ENCODE measurements around the gene ATP6V1C2.
A peak's percentile ranks its signal among the peaks of the same experiment; 100 is the strongest.
"Not testable (repeated sequence)": the region's sequence is repeated elsewhere in the genome, so short reads cannot be mapped to it uniquely, and the experiment has no call there.

The ATP6V1C2 gene

DNA sequence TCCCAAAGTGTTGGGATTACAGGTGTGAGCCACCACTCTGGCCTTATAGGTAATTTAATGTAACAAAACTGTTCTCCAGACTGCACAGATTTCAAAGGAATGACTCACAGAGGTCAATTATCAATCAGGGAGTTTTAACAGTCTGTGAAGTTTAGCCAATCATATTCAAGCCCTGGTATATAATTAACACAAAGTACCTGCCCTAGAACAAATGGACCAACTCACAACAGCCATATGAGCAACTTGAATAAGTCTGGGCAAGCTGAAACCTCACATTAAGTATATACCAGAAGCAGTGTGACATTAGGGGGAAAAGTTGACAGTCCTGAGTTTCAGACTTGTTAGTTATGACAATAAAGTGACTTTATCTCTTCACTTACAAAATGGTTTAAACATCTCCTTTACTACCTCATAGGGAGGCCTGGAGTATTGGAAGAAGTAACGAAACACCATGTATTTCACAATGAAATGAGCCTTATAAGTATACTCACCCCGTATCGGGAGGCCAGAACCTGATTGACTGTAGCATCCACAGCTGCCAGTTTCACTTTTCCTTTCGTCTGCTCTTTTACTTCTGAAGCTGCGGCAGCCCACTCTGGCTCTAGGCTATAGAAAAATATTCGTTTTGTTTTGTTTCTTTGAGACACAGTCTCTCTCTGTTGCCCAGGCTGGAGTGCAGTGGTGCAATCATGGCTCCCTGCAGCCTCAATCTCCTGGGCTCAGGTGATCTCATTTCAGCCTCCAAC lies 69.0 kb downstream of the ATP6V1C2 start:
- no peak for DNase-seq

GRCh38 chr2:10792001-10792634 lies 70.7 kb downstream of the ATP6V1C2 start:
- no peak for DNase-seq

DNA sequence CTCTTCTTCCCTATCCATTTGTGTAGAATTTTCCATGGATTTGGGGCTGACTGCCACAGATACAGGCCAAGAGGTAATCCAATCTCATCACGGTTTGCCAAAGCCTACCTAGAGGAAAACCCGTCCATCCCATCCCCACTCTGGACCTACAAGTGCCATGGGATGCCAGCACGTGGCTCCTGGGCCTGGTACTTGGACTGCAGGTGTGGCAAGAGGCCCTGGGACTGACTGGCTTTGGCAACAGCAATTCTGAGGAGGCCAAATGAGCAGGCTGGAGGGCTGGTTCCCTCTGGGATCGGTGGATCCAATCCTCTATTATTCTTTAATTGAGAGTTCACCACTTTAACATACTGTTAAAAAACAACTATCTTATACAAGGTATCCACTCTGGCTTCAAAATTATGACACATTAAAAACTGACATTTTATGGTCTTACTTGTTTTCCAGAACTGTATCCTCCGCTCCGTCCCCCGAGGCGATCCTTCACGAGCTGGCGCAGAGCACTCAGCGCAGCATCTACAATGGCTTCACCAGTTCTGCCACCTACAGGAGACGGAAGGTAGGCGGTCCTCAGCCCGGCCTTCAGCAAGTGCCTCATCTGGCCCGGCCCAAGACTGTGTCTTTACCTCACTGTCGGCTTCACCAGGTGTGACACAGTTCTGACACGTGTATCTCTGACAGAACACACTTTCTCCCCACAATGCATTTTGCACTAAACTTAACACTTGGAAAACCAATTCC lies 71.4 kb downstream of the ATP6V1C2 start:
- DNase-seq: no peak

GRCh38 chr2:10793816-10794215 lies 72.4 kb downstream of the ATP6V1C2 start:
- no peak for DNase-seq

DNA sequence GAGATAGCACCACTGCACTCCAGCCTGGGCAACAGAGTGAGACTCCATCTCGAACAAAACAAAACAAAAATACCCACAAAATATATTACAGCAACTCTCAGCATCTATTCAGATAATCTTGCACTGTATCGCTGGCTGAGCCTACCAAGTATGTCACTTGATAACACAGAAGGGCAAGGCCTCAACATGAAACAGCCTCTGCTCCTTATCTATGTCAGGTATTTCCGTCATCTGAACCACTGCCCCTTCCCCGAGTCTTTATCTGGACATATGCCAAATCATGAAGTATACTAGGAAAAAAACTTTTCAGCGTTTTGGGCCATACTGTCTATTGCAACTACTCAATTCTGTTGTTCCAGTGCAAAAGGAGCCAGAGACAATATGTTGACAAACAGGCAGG lies 73.4 kb downstream of the ATP6V1C2 start:
- DNase-seq: no peak

- no peak for DNase-seq
These were observed 74.1 kb downstream of the ATP6V1C2 start for GRCh38 chr2:10795508-10796046.

DNA sequence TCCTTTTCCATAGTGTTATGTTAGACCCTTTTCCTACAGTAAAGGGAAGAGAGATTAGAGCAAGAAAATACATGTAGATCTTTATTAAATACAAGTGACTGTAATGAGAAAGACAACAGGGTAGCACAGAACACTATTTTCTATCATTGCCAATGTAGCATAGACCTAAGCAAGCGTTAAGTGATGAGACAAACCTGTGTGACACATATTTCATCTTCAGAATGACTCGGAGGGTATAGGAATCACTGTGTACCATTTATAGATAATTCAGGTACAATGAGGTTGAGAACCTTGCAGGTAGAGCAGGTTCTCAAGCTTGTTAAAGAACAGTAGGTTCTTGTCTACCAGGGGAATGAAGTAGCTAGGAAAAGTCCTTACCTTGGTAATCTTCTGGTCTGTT lies 75.3 kb downstream of the ATP6V1C2 start:
- DNase-seq: no peak

DNA sequence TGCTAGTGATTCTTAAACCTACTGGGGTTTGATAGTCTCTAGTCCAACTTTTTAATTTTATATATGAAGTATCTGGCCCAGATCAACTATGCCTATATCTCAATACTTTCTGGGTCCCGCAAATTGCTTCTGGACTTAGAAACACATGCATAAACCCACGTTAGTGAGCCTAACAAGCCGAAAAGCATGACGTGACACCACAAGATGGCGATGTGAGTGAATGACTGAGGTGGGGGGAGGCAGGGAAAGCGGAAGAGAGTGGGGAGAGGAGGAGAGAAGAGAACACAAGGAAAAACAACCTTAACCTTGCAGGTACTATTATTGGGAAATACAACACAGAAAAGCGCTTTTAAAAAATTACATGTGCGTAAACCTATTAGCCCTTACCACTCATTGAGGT lies 77.4 kb downstream of the ATP6V1C2 start:
- DNase-seq: no peak

DNA sequence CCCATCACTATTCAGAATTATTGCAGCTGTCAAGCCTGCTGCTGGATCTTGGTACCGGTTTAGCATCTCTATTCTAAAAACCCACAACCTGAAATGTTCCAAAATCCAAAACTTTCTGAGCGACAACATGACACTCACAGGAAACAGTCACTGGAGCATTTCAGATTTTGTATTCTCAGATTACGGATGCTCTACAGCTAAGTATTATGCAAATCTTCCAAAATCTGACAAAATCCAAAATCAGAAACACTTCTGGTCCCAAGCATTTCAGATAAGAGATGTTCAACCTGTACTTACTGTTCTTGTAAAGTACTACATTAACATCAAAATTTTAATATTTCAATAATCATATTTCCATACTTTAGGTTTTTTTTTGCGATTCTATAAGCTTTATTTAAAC lies 78.7 kb downstream of the ATP6V1C2 start:
- no peak for DNase-seq

DNA sequence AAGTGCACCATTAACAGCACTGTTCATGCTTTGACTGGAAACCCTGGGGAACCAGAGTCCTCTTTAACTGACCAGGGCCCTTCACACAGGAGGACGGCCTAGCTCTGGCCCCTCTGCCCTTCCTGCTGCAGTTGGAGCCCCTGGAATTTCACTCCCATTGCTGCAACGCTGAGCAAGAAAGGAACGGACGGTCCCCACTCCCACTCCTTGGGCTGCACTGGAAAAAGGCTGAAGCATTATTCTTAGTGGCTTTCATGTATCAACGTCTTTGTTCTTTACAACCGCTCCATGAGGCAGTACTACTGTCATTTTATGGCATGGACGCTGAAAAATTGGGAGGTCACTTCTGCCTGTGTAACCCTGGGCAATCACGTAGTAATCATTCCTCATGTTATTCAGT lies 81.2 kb downstream of the ATP6V1C2 start:
- DNase-seq: no peak

DNA sequence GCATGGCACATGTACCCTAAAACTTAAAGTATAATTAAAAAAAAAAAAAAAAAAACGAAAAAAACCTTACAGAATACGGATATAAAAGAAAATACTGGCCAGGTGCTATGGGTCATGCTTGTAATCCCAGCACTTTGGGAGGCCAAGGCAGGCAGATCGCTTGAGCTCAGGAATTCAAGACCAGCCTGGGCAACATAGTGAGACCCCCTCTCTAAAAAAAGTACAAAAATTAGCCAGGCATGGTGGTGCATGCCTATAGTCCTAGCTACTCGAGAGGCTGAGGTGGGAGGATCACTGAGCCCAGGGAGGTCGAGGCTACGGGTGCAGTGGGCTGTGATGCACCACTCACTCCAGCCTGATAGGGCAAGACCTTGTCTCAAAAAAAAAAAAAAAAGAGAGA lies 84.6 kb downstream of the ATP6V1C2 start:
- not testable (repeated sequence) for DNase-seq

DNA sequence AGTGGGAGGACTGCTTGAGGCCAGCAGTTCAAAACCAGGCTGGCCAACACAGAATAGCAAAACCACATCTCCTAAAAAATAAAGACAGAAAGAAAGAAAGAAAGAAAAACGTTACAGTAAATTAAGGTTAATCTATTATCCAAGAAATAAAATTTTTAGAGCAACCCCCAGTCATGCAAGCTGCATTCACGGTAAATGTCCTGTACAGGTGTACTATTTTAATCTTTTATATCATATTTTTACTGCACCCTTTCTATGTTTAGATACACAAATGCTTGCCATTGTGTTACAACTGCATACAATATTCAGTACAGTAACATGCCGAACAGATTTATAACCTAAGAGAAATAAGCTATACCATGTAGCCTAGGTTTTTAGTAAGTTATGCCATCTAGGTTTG lies 85.1 kb downstream of the ATP6V1C2 start:
- no peak for DNase-seq

DNA sequence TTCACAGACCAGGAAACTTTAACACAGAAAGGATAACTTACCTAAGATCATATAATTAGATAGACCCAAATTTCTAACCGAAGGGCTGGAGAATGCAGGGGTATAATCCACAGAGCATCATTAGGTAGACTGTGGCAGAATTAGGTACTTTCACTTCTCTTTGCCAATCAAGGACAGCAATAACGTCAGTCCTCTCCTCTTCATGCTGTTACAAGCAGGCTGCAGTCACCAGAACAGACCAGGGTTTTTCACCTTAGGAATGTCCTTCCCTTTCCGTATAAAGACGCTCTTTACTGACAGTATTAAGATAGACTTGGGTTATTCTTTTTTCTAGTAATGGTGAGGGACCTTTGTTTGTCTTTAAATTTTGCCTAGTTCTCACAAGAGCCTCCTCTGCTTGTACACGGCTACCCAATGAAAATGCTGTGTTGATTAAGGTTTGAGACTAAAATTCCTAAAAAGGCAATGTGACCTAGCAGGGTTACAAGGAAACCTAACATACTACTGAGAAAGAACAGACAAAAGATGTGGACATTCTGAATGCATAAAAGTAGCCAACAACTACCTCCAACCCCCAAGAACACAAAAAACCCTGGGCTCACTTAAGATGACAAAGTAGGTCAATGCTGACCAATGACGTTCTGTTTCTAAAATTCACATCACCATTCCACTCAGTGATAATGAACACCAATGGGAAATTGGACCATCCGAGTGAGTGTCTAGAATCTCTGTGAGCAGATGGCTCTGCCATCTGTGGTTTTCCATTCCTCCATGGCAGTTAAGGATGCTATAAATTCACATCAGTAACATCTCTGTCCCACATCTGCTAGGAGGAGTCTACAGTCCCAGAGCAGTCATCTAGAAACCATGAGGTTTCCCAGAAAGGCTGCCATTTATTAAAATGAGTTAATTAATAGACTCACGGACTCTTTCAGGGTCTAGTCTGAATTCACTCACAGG lies 89.1 kb downstream of the ATP6V1C2 start:
- no peak for DNase-seq

- no peak for DNase-seq
These were observed 90.1 kb downstream of the ATP6V1C2 start for GRCh38 chr2:10811517-10811916.

DNA sequence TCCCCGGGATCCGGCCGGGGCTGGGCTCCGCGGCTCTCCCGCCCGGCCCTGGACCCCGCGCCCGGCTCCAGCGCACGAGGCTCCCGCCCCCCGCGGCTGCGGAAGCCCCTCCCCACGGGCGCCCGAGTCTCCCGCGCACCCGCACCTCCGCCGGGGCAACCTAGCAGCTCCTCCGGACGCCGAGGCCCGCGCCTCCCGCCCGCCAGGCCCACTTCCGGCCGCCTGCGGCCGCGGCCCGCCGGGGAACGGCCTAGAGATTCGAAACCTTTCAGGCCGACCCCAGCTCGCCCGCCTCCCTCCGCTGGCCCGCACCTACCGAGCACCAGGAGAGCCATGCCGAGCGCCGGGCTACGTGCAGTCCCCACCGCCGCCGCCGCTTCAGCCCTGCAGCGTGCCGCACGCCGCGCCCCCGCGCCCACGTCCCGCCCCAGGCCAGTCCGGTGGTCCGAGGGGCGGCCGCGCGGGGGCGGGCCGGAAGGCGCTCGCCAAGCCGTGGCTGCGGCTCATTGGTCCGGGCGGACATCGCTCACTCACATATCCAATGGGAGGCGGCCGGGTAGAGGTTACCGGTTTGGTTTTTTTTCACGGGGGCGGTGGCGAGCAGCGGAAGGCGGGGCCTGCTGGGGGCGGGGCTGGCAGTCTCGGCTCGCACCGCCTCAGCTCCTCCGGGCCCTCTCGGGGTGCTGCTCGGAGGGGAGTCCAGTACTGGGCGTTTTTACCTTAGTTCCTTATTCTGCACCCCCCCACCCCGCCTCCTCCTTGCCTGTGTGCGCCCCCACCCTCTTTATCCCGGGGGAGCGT lies 91.1 kb downstream of the ATP6V1C2 start, which contains the start of gene PDIA6:
PDIA6 (minus strand) TSS at position 424 of the 801 bp plus-strand sequence; CDS start at position 335, 89 bp downstream.
- peak; percentile 97 for DNase-seq

DNA sequence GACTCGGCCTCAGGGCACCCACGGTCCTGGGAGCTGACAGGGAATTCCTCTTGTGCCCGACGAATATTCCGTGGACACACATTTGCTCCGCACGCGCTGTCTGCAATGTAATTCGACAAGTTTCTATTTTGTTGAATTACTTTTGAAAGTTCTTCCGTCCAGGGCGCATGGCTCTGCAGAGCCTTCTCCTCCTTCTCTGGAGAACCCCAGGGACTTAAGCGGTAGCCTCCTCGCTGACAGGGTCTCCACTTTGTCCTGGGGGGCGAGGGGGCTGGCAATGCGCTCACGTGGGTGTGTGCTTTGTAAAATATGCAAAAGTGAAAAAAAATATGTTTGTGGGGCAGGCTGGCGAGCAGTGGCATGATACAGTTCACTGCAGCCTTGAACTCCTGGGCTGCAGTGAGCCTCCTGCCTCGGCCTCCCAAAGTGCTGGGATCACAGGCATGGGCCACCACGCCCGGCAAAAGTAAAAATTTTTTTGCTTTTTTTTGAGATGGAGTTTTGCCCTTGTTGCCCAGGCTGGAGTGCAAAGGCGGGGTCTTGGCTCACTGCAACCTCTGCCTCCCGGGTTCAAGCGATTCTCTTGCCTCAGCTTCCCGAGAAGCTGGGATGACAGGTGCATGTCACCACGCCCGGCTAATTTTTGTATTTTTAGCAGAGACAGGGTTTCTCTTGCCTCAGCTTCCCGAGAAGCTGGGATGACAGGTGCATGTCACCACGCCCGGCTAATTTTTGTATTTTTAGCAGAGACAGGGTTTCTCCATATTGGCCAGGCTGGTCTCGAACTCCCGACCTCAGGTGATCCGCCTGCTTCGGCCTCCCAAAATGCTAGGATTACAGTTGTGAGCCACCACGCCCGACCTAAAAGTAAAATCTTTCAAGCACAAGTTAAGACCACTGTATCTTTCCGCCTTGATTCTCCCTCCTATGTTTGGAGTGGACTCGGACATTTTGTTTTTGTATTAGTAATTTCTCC lies 92.0 kb downstream of the ATP6V1C2 start:
- not testable (repeated sequence) for DNase-seq

GRCh38 chr2:10814142-10814541 lies 92.7 kb downstream of the ATP6V1C2 start:
- DNase-seq: no peak

DNA sequence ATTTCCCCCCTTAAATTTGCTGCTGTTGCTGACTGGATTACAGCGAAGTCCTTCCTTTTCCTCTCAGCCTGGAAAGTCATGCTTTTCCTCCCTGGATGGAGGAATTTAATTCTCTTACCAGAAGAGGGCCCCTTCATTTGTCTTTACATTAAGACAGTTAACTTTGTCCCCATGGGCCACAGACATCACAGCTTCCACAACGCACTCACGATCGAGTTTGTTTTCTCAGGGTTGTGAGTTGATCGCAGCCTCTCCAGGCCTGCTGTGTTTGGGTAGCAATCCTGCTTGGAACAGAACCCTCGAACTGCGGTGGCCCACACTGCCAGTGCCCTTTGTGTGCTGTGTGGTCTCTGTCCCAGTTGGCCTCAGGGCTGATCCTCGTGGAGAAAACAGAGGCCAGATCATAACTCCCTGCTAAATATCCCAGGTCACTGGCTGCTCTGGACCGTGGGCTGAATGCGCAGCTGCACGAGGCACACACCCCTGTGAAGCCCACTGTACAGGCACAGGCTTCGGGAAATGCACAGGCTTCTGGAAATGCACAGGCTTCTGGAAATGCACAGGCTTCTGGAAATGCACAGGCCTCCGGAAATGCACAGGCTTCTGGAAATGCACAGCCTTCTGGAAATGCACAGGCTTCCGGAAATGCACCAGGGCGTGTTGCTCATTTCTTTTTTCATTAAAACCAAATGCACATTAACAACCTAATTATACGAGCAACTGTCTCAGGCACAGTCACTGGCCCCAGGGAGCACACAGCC lies 93.3 kb downstream of the ATP6V1C2 start:
- no peak for DNase-seq

DNA sequence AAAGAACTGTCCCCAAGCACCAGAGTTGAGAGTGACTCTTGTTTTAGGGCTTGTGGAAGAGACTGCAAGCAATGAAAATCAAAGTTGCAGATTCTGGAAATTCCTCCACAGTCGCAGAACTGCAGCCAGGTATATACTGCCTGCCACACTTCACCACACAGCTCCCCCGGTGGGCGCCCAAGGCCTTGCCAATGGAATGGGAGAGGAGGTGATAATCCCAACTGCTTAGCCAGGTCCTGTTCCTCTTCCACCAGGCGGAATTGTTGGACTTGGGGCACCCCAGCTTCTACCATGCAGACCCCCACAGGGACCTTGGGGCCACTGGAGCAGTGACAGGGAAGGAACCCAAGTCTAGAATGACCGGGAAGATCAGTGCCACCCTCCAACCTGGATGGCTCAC lies 96.0 kb downstream of the ATP6V1C2 start:
- no peak for DNase-seq
